HL-60/S4 (cell line): Measurements from ENCODE around the gene LRRC23.

Experiments
- in situ Hi-C: fragments of 300-500 bp; cut with MboI; formaldehyde crosslinking; loops from 2 replicates; pipeline ENCODE4 v1.14.3; 2022; ENCODE audit warnings: low sequenced_read_pairs

Gene LRRC23

DNA sequence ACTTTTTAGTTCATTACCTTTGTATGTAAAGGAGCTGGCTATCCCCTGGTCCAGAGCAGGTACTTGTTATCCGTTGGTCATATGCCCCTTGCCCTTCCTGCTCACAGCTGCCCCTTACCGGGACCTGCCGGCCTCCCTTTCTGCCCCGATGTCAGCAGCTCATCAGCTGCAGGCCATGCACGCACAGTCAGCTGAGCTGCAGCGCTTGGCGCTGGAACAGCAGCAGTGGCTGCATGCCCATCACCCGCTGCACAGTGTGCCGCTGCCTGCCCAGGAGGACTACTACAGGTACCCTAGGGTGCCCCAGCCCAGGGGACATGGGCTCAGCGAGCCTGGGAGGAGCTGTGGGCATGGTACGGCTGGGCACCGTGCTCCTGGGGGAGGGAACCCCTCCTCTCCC is 36.6 kb downstream of the LRRC23 start:
- in situ Hi-C loops = loop anchor here (25.0 kb wide), 1 partner anchor 171 kb away; the partner anchor contains the start of gene C1RL

DNA sequence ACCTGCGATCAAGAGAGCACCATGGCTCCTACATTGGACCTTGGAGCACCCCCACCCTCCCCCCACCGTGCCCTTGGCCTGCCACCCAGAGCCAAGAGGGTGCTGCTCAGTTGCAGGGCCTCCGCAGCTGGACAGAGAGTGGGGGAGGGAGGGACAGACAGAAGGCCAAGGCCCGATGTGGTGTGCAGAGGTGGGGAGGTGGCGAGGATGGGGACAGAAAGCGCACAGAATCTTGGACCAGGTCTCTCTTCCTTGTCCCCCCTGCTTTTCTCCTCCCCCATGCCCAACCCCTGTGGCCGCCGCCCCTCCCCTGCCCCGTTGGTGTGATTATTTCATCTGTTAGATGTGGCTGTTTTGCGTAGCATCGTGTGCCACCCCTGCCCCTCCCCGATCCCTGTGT is 37.2 kb downstream of the LRRC23 start:
- in situ Hi-C loops = loop anchor here (25.0 kb wide), 1 partner anchor 171 kb away; the partner anchor contains the start of gene C1RL

DNA sequence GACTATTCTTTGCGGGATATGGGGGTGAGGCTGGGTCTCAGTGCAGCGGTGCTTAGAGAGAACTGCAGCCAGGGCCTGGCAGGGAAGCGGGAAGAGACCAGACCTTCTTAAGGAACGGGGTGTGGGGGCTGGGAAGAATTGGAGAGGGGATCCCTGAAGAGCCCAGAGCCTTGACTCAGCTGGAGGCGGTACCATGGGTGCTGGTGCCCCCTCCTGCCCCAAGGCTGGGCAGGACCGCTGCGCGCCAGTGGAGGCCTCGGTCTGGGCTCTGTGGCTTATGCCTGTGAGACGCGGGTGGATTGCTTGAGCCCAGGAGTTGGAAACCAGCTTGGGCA is 37.7 kb downstream of the LRRC23 start:
- in situ Hi-C loops = loop anchor here (25.0 kb wide), 1 partner anchor 170 kb away; the partner anchor contains the start of gene C1RL

DNA sequence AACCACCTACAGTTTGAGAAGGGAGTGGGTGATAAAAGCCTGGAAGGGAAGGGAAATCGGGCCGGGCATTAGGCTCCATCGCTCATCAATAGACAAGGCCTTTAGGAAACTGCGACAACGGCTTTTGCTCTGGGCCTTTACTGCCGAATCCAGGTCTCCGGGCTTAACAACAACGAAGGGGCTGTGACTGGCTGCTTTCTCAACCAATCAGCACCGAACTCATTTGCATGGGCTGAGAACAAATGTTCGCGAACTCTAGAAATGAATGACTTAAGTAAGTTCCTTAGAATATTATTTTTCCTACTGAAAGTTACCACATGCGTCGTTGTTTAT is 38.7 kb downstream of the LRRC23 start:
- in situ Hi-C loops = loop anchor here (25.0 kb wide), 1 partner anchor 169 kb away; the partner anchor contains the start of gene C1RL

DNA sequence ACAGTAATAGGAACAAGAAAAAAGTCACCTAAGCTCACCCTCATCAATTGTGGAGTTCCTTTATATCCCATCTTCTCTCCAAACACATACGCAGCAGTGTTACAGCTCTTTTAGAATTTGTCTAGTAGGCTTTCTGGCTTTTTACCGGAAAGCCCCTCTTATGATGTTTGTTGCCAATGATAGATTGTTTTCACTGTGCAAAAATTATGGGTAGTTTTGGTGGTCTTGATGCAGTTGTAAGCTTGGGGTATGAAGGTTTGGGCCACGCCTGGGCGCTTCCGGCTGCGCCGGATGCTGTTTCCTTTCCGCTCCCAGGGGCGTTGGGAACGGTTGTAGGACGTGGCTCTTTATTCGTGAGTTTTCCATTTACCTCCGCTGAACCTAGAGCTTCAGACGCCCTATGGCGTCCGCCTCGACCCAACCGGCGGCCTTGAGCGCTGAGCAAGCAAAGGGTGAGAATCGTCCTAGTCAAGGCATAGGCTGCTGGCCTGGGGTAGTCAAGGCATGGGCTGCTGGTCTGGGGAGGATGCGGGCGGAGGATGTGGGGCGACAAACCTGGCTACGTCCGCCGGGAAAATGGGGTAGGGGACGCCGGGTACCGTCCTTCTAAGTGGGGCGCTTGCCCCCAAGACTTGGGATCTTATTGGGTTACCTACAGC is 39.2 kb downstream of the LRRC23 start, which contains the start of the genes C12orf57 and RNU7-1:
C12orf57 (plus strand) TSS at position 301 of the 659 bp plus-strand sequence; CDS start at position 401, 100 bp downstream.
RNU7-1 (plus strand) TSS at position 95 of the 659 bp plus-strand sequence.
- in situ Hi-C loops = loop anchor here (25.0 kb wide), 1 partner anchor 168 kb away; the partner anchor contains the start of gene C1RL

DNA sequence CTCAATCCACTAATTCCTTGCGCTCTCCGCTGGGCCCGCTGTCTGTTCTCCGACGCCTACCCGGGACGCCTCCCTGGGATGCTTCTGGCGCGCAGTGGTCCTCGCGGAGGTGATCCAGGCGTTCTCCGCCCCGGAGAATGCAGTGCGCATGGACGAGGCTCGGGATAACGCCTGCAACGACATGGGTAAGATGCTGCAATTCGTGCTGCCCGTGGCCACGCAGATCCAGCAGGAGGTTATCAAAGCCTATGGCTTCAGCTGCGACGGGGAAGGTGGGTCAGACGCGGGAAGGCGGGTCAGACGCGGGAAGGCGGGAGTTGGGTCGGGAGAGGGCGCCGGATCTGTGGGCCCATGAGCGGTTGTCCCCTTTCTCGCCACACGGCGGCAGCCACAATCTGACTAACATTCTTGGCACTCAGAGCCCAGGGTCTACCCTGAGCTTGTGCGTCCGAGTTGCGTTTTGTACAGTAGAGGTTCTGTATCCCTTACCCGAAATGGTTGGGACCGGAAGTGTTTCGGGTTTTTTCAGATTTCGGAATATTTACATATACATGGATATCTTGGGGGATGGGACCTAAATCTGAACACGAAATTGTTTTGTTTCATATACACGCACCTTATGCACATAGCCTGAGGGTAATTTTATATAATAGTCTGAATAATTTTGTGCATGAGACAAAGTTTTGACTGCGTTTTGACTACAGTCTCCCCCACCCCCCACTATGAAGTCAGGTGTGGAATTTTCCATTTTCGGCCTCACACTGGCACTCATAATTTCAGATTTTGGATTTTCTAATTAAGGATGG is 40.0 kb downstream of the LRRC23 start:
- in situ Hi-C loops = loop anchor here (25.0 kb wide), 1 partner anchor 168 kb away; the partner anchor contains the start of gene C1RL

DNA sequence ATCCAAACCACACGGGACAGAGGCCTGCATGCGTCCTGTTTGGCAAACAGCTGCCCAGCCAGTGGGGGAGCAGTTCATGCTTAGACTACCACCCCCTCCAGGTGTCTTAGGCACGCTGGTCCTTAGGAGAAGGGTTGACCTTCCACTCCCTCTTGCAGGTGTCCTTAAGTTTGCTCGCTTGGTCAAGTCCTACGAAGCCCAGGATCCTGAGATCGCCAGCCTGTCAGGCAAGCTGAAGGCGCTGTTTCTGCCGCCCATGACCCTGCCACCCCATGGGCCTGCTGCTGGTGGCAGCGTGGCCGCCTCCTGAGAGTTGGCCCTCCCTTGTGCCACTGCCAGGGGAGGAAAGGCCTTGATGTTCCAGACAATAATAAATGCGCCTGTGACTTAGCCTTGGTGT is 41.0 kb downstream of the LRRC23 start:
- in situ Hi-C loops = loop anchor here (25.0 kb wide), 1 partner anchor 167 kb away; the partner anchor contains the start of gene C1RL

DNA sequence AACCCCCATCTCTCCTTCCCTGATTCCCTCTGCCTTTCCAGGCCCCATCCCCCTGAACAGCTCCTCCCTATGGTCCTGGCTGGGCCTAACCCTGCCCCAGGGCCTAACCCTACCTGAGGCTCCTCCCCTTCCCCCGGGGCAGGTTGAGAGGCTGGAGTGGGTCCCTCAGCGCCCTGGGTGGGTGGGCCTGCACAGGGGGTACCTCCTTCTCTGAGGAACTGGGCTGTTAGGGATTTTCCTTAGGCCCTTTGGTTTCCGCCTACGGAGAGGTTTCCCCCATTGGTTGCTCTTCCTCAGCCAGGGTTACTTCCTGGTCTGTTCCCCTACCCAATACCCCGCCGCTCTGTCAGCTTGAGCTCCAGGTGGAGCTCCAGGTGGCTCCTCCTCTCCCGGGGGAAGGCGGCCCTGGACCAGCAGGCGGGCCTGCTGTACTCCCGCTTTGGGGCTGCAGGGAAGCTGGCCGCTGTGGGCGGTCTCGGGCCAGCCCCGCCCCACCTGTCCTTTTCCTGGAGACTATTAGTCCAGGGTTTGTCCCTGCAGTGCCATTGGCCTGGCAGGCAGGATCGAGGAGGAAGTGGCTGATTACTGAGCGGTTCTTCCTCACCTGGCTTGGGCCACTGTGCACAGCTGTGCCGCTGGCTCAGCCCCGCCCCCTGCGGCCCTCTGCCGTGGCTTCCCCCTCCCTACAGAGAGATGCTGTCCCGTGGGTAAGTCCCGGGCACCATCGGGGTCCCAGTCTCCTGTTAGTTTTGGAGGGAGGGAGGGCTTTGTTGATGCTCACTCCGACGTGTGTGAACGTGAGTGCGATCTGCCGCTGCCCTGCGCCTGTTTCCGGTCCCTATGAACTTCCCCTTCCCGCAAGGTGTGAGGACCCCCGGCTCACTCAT is 41.7 kb downstream of the LRRC23 start:
- in situ Hi-C loops = loop anchor here (25.0 kb wide), 1 partner anchor 166 kb away; the partner anchor contains the start of gene C1RL

DNA sequence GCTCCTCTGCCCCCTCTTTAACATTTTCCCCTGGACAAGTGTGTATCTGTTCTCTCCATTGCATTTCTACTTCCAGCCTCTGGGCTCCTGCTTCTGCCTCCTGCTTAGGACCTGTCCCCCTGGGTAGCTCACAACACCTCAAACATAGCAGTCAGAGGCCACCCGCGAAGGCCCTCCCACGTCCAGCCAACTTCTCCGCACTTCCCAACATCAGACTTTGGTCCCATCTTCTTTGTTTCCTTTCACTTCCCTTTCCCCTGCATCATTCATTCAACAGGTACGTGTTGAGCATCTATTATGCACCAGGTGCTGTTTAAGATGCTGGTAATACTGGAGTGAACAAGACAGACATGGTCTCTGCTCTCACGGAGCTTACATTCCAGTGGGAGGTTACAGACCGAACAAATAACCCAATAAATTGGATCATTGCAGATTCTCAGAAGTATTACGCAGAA is 42.3 kb downstream of the LRRC23 start:
- in situ Hi-C loops = loop anchor here (25.0 kb wide), 1 partner anchor 165 kb away; the partner anchor contains the start of gene C1RL

DNA sequence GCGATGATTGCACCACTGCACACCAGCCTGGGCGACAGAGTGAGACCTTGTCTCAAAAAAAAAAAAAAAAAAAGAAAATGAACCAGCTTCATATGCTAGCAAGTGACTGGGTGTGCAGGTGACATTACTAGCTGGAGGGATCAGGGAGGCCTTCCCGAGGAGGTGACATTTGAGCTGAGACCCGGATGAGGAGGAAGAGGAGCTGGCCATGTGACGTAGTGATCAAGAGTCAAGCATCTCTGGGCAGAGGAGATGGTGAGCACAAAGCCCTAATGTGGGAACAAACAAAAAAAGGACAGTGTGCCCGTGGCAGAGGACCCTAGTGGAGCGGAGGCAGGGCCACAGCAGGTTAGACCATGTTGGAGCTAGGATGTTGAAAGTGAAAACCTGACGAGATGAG is 43.0 kb downstream of the LRRC23 start:
- in situ Hi-C loops = loop anchor here (25.0 kb wide), 1 partner anchor 165 kb away; the partner anchor contains the start of gene C1RL

DNA sequence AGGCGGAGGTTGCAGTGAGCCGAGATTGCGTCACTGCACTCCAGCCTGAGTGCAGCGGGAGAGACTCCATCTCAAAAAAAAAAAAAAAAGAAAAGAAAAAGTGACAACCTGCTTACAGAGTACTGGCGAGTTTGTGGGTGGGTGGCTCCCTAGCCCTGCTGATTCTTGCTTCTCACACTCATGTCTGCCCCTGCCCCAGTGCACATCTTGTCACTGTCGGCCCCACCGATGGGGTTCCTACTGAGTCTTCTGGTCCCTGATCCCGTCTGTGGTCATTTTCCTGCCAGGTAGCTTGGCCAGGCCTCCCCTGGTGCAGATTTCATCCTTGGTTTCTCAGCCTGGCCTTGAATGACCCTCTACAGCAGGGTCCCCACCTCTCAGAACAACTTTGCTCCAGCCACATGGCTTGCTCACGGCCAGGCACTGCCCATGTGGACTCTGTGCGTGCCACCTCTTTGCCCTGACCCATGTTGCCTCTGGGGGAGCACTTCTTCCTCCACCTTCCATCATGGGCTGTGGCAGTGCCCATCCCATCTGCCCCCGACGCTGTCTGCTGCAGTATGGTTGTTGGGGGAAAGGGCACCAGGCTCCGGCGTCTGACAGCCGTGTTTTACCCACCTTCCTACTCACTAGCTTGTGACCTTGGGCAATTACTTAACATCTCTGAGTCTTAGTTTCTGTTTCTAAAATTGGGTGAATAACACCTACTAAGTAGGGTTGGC is 44.4 kb downstream of the LRRC23 start:
- in situ Hi-C loops = loop anchor here (25.0 kb wide), 1 partner anchor 163 kb away; the partner anchor contains the start of gene C1RL

DNA sequence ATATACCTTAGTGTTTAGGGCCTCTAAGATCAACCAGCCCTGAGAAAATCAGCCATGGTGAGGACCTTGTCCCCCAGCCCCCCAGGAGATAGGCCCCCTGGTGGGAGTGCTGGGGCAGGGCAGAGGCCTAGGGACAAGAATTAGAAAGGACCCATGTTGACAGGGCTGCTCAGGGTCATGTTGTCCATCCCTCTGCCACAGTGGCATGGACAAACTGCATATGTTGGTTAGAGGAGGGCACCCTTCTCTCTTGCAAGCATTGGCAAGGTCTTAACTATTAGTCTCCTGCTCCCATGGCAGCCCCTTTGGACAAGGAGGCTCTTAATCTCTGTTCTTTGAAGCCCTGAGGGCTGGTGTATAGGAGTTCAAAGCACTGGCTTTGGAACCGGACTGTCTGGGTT is 45.8 kb downstream of the LRRC23 start:
- in situ Hi-C loops = no loop called here

DNA sequence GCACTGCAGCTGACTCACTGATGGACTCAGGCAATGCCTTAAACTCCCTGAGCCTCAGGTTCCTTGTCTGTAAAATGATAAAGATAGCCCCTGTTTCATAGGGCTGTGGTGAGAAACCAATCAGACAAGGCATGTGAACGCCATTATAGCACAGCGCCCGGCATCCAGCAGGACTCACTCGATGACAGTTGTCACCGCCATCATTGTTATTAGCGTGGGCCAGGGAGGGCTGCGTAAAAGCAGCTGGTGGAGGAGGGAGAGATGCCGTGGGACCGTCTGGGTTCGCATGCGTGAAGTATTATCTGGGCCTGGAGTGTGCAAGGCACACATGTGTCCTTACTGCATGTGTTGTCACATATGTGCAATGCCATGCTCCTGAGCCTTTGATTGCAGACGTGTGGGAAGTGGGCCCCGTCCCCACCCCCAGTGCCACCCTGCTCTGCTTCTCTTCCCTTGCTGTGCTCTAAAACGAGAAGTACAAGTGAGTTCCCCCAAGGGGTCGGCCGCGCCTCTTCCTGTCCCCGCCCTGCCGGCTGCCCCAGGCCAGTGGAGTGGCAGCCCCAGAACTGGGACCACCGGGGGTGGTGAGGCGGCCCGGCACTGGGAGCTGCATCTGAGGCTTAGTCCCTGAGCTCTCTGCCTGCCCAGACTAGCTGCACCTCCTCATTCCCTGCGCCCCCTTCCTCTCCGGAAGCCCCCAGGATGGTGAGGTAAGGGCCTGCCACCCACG is 46.4 kb downstream of the LRRC23 start, which contains the start of gene PTPN6:
PTPN6 (plus strand) TSS at position 546 of the 730 bp plus-strand sequence; CDS start at position 703, 157 bp downstream.
- in situ Hi-C loops = no loop called here

DNA sequence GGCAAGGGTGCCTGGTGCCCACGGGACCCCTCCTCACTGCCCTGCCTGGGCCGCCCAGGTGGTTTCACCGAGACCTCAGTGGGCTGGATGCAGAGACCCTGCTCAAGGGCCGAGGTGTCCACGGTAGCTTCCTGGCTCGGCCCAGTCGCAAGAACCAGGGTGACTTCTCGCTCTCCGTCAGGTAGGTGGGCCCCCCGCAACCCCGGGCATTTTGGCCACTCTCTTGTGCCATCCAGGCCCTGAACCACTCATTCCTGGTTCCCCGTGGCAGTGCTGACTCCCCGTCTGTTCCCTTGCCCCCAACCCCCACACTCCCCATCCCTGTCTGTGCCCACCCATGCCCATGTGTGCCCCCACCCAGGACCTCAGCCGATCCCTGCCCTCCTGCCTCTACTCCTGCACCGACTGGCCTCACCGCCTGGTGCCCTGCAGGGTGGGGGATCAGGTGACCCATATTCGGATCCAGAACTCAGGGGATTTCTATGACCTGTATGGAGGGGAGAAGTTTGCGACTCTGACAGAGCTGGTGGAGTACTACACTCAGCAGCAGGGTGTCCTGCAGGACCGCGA is 47.0 kb downstream of the LRRC23 start:
- in situ Hi-C loops = no loop called here

DNA sequence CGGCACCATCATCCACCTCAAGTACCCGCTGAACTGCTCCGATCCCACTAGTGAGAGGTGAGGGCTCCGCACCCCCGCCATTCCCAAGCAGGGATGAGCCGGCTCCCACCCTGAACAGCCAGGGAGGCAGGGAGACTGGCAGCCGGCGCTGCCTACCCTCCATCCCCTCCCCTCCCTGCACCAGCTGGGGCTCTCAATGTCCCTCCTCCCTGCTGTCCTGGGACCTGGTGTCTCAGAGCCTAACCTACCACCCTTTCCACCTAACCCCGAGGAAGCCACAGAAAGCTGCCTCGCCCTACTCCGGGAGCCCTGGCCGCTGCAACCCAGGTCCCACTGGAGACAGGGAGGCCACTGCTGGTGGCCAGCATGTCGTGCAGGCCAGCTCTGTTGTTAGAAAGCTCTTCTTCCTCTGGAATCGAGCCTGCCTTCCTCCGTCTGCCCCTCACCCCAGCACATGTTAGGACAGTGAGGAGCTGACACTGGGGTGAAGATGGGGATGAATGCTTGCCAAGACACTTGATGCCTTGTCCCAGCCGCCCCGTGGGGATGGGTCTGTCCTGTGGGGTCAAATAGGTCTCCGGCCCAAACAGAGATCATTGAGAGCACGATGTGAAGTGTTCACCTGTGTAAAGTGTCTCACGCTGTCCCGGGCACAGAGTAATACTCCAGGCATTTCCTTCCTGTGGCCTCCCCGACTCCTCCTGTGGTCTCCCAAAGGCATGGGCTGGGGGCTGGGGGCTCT is 47.7 kb downstream of the LRRC23 start:
- in situ Hi-C loops = no loop called here

DNA sequence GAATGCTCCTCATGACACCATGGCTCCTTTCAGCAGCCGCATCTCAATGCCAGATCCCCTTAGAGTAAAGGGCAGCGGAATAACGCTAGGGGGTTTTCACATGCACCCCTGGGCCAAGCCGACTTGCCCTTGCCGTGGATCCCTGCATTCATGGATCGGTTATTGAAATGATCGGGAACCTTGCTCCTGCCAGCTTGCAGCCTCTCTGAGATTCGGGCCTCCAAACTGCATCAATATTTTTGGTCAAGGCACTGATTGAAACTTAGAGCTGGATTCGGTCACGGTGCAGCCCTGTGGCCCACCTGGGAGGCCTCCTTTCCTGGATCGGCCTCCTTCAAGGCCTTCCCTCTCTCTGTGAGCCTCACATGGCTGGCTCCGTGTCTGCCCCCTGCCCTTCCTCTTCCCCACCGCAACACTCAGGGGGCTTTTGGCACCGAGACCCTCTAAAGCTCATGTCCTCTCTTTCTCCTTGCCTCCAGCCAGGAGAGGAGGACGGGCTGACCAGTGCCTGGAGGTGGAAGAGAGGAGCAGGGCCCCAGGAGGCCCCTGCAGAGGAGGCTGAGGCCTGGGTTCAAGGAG is 48.3 kb downstream of the LRRC23 start:
- in situ Hi-C loops = no loop called here

DNA sequence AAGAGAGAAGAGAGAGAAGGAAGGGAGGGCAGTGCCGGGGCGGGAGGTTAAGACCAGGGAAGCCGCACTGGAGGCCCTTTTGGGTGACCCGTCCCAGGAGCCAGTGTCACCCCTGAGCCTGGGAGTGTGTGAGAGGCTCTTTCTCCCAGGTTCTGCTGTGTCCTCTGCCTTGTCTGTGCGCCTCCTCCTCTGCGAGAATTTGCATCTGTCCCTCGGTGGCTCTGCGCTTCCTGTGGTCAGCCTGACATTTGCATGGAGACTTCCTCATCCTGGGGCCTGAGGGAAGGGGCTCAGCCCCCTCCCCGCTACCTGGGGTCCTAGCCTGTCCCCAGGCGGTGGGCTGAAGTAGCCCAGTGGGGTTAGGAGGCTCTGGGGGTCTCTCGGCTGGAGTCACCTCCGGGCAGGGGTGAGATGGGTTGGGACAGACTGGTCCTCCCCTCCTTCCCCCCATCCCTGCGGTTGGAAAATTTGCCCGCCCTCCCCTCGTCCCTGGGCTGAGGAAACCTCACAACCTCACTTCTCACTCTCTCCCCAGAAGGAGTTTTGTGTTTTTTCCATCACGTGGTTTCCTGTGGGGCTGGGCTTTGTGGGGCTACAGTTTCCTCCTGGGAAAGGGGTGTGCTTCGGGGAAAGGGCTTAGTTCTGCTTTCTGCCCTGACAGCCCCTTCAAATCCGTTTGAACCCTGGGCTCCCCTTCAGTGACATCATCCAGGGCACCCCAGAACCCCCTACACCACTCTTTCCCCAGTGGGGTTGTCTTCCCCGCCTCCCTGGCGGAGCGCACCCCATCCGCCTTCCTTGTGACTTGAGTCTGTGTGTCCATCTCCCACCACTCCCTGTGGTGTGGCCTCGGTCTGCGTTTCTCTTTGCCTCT is 49.1 kb downstream of the LRRC23 start:
- in situ Hi-C loops = no loop called here
